Vagina (tissue), 2 donors: ENCODE measurements around the gene FAM124B. TPM values are rescaled to one million over a fixed set of nuclear protein-coding genes. Genes with fewer than 3 reads are reported as not detected.

Source experiments
- DNase-seq, 2 donors: peaks; one replicate each; pipeline ENCODE4 v3.0.0-alpha.2; 2017; ENCODE audit errors: extremely low spot score in 2 of 2
- H3K27ac ChIP-seq: fragments of 200-600 bp; sonication (generic); one replicate; pipeline ENCODE4 v1.5.1; 2019
- H3K27me3 ChIP-seq: fragments of 200-600 bp; sonication (generic); one replicate; pipeline ENCODE4 v1.5.1; 2019
- H3K36me3 ChIP-seq, 2 donors: fragments of 200-600 bp; sonication (generic); one replicate each; pipeline ENCODE4 v1.5.1; 2017 to 2019
- H3K4me1 ChIP-seq: fragments of 200-600 bp; sonication (generic); one replicate; pipeline ENCODE4 v1.5.1; 2019
- H3K4me3 ChIP-seq, 2 donors: fragments of 200-600 bp; sonication (generic); 1 replicate in 1 of 2; 2 replicates in 1 of 2; pipeline ENCODE4 v1.5.1; 2016 to 2019
- H3K9me3 ChIP-seq: fragments of 200-600 bp; sonication (generic); one replicate; pipeline ENCODE4 v1.5.1; 2019
- POLR2A ChIP-seq, 2 donors: fragments of 450-650 bp; IDR thresholded peaks; one replicate each; pipeline ENCODE4 v1.6.1; 2017; ENCODE audit warnings: antibody characterized with exemption in 2 of 2, mild to moderate bottlenecking in 2 of 2, moderate library complexity in 2 of 2
- POLR2AphosphoS5 ChIP-seq, 2 donors: sonication (generic); formaldehyde crosslinking; IDR thresholded peaks; one replicate each; pipeline ENCODE4 v1.9.0; 2017; ENCODE audit warnings: antibody characterized with exemption in 2 of 2, mild to moderate bottlenecking in 2 of 2, low read depth in 1 of 2; ENCODE audit not compliant: insufficient read depth in 1 of 2
- intact Hi-C: fragments of 100-400 bp; cut with DNase I; formaldehyde crosslinking; loops from one replicate; pipeline ENCODE4 v1.15.1; 2023
- total RNA-seq: library from RNA; depleted of rRNA; stranded (reverse); fragments of >200 nt; gene quantifications from one replicate; pipeline ENCODE4 v1.2.3, GENCODE V29; 2016
- TF ChIP-seq, protein P1 (sequence below), 3 experiments: fragments of 450-650 bp in 2 of 3; fragments of 200-600 bp in 1 of 3; sonication (generic) in 1 of 3; IDR thresholded peaks; one replicate each; pipeline ENCODE4 v1.5.1; 2017 to 2019; ENCODE audit warnings: antibody characterized with exemption in 3 of 3, mild to moderate bottlenecking in 2 of 3, moderate library complexity in 2 of 3

Gene FAM124B
- total RNA-seq, 1 donor from 2014 or later, result 1.7 TPM

- Histone ChIP-seq H3K27me3 (no peaks in the 10 kb centered on the region), H3K36me3 (no peaks in the 10 kb centered on the region), H3K9me3 (no peaks in the 10 kb centered on the region), H3K4me3 (no peak overlapping the region), H3K27ac (no peak overlapping the region), H3K4me1 (no peaks in the 10 kb centered on the region)
- intact Hi-C loops, result no loop called here
- TF ChIP-seq POLR2AphosphoS5 (IDR thresholded peaks at IDR 0.05; ENCODE audit: insufficient read depth in 1 of 2, low read depth in 1 of 2), result no peak
- TF ChIP-seq POLR2A (IDR thresholded peaks at IDR 0.05), result no peak
- TF ChIP-seq, protein P1, sequence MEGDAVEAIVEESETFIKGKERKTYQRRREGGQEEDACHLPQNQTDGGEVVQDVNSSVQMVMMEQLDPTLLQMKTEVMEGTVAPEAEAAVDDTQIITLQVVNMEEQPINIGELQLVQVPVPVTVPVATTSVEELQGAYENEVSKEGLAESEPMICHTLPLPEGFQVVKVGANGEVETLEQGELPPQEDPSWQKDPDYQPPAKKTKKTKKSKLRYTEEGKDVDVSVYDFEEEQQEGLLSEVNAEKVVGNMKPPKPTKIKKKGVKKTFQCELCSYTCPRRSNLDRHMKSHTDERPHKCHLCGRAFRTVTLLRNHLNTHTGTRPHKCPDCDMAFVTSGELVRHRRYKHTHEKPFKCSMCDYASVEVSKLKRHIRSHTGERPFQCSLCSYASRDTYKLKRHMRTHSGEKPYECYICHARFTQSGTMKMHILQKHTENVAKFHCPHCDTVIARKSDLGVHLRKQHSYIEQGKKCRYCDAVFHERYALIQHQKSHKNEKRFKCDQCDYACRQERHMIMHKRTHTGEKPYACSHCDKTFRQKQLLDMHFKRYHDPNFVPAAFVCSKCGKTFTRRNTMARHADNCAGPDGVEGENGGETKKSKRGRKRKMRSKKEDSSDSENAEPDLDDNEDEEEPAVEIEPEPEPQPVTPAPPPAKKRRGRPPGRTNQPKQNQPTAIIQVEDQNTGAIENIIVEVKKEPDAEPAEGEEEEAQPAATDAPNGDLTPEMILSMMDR (IDR thresholded peaks at IDR 0.05), result no peak
- DNase-seq, result no peak
These were observed 25.6 kb upstream of the FAM124B start for GRCh38 chr2:224427471-224427870.

GRCh38 chr2:224426656-224427055, 24.7 kb upstream of the FAM124B start:
- Histone ChIP-seq H3K4me1 (no peaks in the 10 kb centered on the region), H3K36me3 (no peaks in the 10 kb centered on the region), H3K9me3 (no peaks in the 10 kb centered on the region), H3K27ac (no peak overlapping the region), H3K27me3 (no peaks in the 10 kb centered on the region), H3K4me3 (no peak overlapping the region)
- TF ChIP-seq POLR2A (IDR thresholded peaks at IDR 0.05) (no peak), POLR2AphosphoS5 (IDR thresholded peaks at IDR 0.05; ENCODE audit: insufficient read depth in 1 of 2, low read depth in 1 of 2) (no peak)
- TF ChIP-seq, protein P1 (IDR thresholded peaks at IDR 0.05), result no peak
- intact Hi-C loops, result no loop called here
- no peak for DNase-seq

GRCh38 chr2:224421065-224421464, 19.2 kb upstream of the FAM124B start:
- Histone ChIP-seq H3K27ac (no peak overlapping the region), H3K4me1 (peaks cover 4% of the 10 kb centered on the region), H3K4me3 (no peak overlapping the region), H3K27me3 (no peaks in the 10 kb centered on the region), H3K36me3 (no peaks in the 10 kb centered on the region), H3K9me3 (no peaks in the 10 kb centered on the region)
- DNase-seq, result no peak
- intact Hi-C loops, result no loop called here
- no peak for TF ChIP-seq POLR2AphosphoS5 (IDR thresholded peaks at IDR 0.05; ENCODE audit: insufficient read depth in 1 of 2, low read depth in 1 of 2)
- TF ChIP-seq, protein P1 (IDR thresholded peaks at IDR 0.05), result no peak
- no peak for TF ChIP-seq POLR2A (IDR thresholded peaks at IDR 0.05)

- no peak for DNase-seq
- Histone ChIP-seq H3K36me3 (no peaks in the 10 kb centered on the region), H3K27ac (no peak overlapping the region), H3K27me3 (no peaks in the 10 kb centered on the region), H3K9me3 (no peaks in the 10 kb centered on the region), H3K4me3 (no peak overlapping the region), H3K4me1 (peaks cover 10% of the 10 kb centered on the region)
- TF ChIP-seq, protein P1 (IDR thresholded peaks at IDR 0.05), result no peak
- TF ChIP-seq POLR2AphosphoS5 (IDR thresholded peaks at IDR 0.05; ENCODE audit: insufficient read depth in 1 of 2, low read depth in 1 of 2), result no peak
- intact Hi-C loops, result no loop called here
These were observed 16.0 kb upstream of the FAM124B start for GRCh38 chr2:224417947-224418346.

- Histone ChIP-seq H3K9me3 (no peaks in the 10 kb centered on the region), H3K36me3 (no peaks in the 10 kb centered on the region), H3K4me3 (no peak overlapping the region), H3K27me3 (no peaks in the 10 kb centered on the region), H3K4me1 (peaks cover 16% of the 10 kb centered on the region), H3K27ac (no peak overlapping the region)
- intact Hi-C loops, result no loop called here
- no peak for TF ChIP-seq POLR2AphosphoS5 (IDR thresholded peaks at IDR 0.05; ENCODE audit: insufficient read depth in 1 of 2, low read depth in 1 of 2)
- TF ChIP-seq POLR2A (IDR thresholded peaks at IDR 0.05), result no peak
- TF ChIP-seq, protein P1 (IDR thresholded peaks at IDR 0.05), result no peak
- DNase-seq, result no peak
These were observed 15.4 kb upstream of the FAM124B start for GRCh38 chr2:224417361-224417729.
